BJ (cell line): ENCODE data around the gene ZNF521. TPM values are rescaled to one million over a fixed set of nuclear protein-coding genes. Genes with fewer than 3 reads are reported as not detected.

Experiments used
- CTCF ChIA-PET: fragments of 350-600 bp; formaldehyde crosslinking; extraction: SDS; loops from one replicate; lab custom pipeline; 2021; ENCODE audit warnings: antibody characterized with exemption, inconsistent platforms; lab: Yijun Ruan, JAX
- POLR2A ChIA-PET: fragments of 300-600 bp; sonication (Branson Sonifier 250); formaldehyde crosslinking; extraction: SDS; loops from one replicate; lab custom pipeline; 2021; ENCODE audit warnings: antibody characterized with exemption; lab: Charles Lee
- DNase-seq: peaks from one replicate; pipeline ENCODE4 v3.0.0-alpha.2; 2011; ENCODE audit warnings: low read depth
- H3K27me3 ChIP-seq: 2 replicates; pipeline ENCODE4 v1.6.0; 2011; ENCODE audit warnings: low read length; ENCODE audit not compliant: control insufficient read depth, insufficient read depth
- H3K36me3 ChIP-seq: 2 replicates; pipeline ENCODE4 v1.5.1; 2011; ENCODE audit warnings: low read length; ENCODE audit not compliant: control insufficient read depth, insufficient read depth
- H3K4me3 ChIP-seq: 2 replicates; pipeline ENCODE4 v1.5.1; 2011; ENCODE audit warnings: low read depth, mild to moderate bottlenecking, control low read depth, low read length
- CTCF ChIP-seq: IDR thresholded peaks from 2 replicates; pipeline ENCODE4 v1.5.1; 2011; ENCODE audit warnings: low read depth, mild to moderate bottlenecking, control low read depth, inconsistent platforms, low read length, moderate library complexity; ENCODE audit not compliant: insufficient read depth
- polyA plus RNA-seq: library from polyadenylated mRNA; depleted of rRNA; stranded (reverse); fragments of >200 nt; gene quantifications from 2 replicates; pipeline ENCODE4 v1.2.3, GENCODE V29; 2011

Gene ZNF521
- polyA plus RNA-seq, 1 experiment = 29.3 TPM

GRCh38 chr18:25132786-25133496 is 219.0 kb downstream of the ZNF521 start:
- ChIA-PET CTCF (no interaction called here), POLR2A (no interaction called here)
- DNase-seq = no peak
- H3K36me3 ChIP-seq = no peaks in the 10 kb centered on the region
- H3K4me3 ChIP-seq = no peak overlapping the region
- H3K27me3 ChIP-seq = no peaks in the 10 kb centered on the region
- no peak for TF ChIP-seq CTCF

GRCh38 chr18:25126751-25127150 is 225.2 kb downstream of the ZNF521 start:
- no peak for TF ChIP-seq CTCF
- ChIA-PET POLR2A (no interaction called here), CTCF (no interaction called here)
- no peak for DNase-seq
- H3K27me3 ChIP-seq = no peaks in the 10 kb centered on the region
- H3K36me3 ChIP-seq = no peaks in the 10 kb centered on the region
- no peak overlapping the region for H3K4me3 ChIP-seq

- TF ChIP-seq CTCF = no peak
- ChIA-PET CTCF (no interaction called here), POLR2A (no interaction called here)
- Histone ChIP-seq H3K27me3 (no peaks in the 10 kb centered on the region), H3K36me3 (no peaks in the 10 kb centered on the region), H3K4me3 (no peak overlapping the region)
- no peak for DNase-seq
These were observed 226.3 kb downstream of the ZNF521 start for GRCh38 chr18:25125680-25126079.

- no peak for DNase-seq
- no peak for TF ChIP-seq CTCF
- Histone ChIP-seq H3K27me3 (no peaks in the 10 kb centered on the region), H3K4me3 (no peak overlapping the region), H3K36me3 (no peaks in the 10 kb centered on the region)
- ChIA-PET CTCF (no interaction called here), POLR2A (no interaction called here)
These were observed 228.3 kb downstream of the ZNF521 start for GRCh38 chr18:25123438-25124232.

- Histone ChIP-seq H3K4me3 (no peak overlapping the region), H3K27me3 (no peaks in the 10 kb centered on the region), H3K36me3 (no peaks in the 10 kb centered on the region)
- TF ChIP-seq CTCF = no peak
- no peak for DNase-seq
- ChIA-PET POLR2A (no interaction called here), CTCF (no interaction called here)
These were observed 230.5 kb downstream of the ZNF521 start for GRCh38 chr18:25121442-25121841.
